SK-N-SH treated with all-trans-retinoic acid at 6 μM for 48 hours (cell line): ENCODE measurements around the gene MLKL.

Source experiments
- ATAC-seq: fragments of 200-7000 bp; cut with Tn5 transposase; 3 replicates; pipeline ENCODE4 v1.9.1; 2020; ENCODE audit warnings: mild to moderate bottlenecking, moderate library complexity
- CREB5 ChIP-seq: fragments of 250-450 bp; sonication (Bioruptor Pico); IDR thresholded peaks from 2 replicates; pipeline ENCODE4 v1.5.1; 2020; ENCODE audit warnings: low read depth, mild to moderate bottlenecking, moderate library complexity
- CSDC2 ChIP-seq: fragments of 250-450 bp; sonication (Bioruptor Pico); IDR thresholded peaks from 2 replicates; pipeline ENCODE4 v1.5.0; 2020; ENCODE audit warnings: mild to moderate bottlenecking, moderate library complexity
- CSRNP3 ChIP-seq: fragments of 250-450 bp; sonication (Bioruptor Pico); IDR thresholded peaks from 2 replicates; pipeline ENCODE4 v1.5.1; 2021; ENCODE audit warnings: mild to moderate bottlenecking, moderate library complexity
- ESRRG ChIP-seq: fragments of 250-450 bp; sonication (Bioruptor Pico); IDR thresholded peaks from 2 replicates; pipeline ENCODE4 v1.6.1; 2021; ENCODE audit warnings: mild to moderate bottlenecking
- GLIS3 ChIP-seq: fragments of 250-450 bp; sonication (Bioruptor Pico); IDR thresholded peaks from 2 replicates; pipeline ENCODE4 v1.5.0; 2020; ENCODE audit warnings: mild to moderate bottlenecking, moderate library complexity
- ISL1 ChIP-seq: fragments of 250-450 bp; sonication (Bioruptor Pico); IDR thresholded peaks from 2 replicates; pipeline ENCODE4 v2.1.2; 2022; ENCODE audit warnings: mild to moderate bottlenecking, moderate library complexity
- PATZ1 ChIP-seq: fragments of 250-450 bp; sonication (Bioruptor Pico); IDR thresholded peaks from 2 replicates; pipeline ENCODE4 v1.8.0; 2020; ENCODE audit warnings: mild to moderate bottlenecking, moderate library complexity, borderline replicate concordance
- PPARA ChIP-seq: fragments of 250-450 bp; sonication (Bioruptor Pico); IDR thresholded peaks from 2 replicates; pipeline ENCODE4 v1.5.0; 2020; ENCODE audit warnings: mild to moderate bottlenecking, borderline replicate concordance
- RARB ChIP-seq: fragments of 250-450 bp; sonication (Bioruptor Pico); IDR thresholded peaks from 2 replicates; pipeline ENCODE4 v1.8.0; 2021; ENCODE audit warnings: mild to moderate bottlenecking, moderate library complexity
- SNAI2 ChIP-seq: fragments of 250-450 bp; sonication (Bioruptor Pico); IDR thresholded peaks from 2 replicates; pipeline ENCODE4 v1.5.0; 2020; ENCODE audit warnings: mild to moderate bottlenecking, moderate library complexity
- TCF4 ChIP-seq: fragments of 250-450 bp; sonication (Bioruptor Pico); IDR thresholded peaks from 2 replicates; pipeline ENCODE4 v1.8.0; 2021; ENCODE audit warnings: mild to moderate bottlenecking, moderate library complexity, borderline replicate concordance
- TSHZ2 ChIP-seq: fragments of 250-450 bp; sonication (Bioruptor Pico); IDR thresholded peaks from 2 replicates; pipeline ENCODE4 v1.5.0; 2020; ENCODE audit warnings: mild to moderate bottlenecking, moderate library complexity
- ZC3H10 ChIP-seq: fragments of 250-450 bp; sonication (Bioruptor Pico); IDR thresholded peaks from 2 replicates; pipeline ENCODE4 v1.5.1; 2021; ENCODE audit warnings: mild to moderate bottlenecking, moderate library complexity
- ZFP30 ChIP-seq: fragments of 450-650 bp; formaldehyde crosslinking; IDR thresholded peaks from 2 replicates; pipeline ENCODE4 v1.5.0; 2022; ENCODE audit warnings: mild to moderate bottlenecking, moderate library complexity
- ZNF565 ChIP-seq: fragments of 450-650 bp; formaldehyde crosslinking; conservative IDR thresholded peaks from 2 replicates; pipeline ENCODE4 v1.5.0; 2020; ENCODE audit warnings: low read depth, mild to moderate bottlenecking, moderate library complexity
- ZNF8 ChIP-seq: fragments of 450-650 bp; formaldehyde crosslinking; IDR thresholded peaks from 2 replicates; pipeline ENCODE4 v1.5.0; 2020; ENCODE audit warnings: mild to moderate bottlenecking, moderate library complexity
- TF ChIP-seq, protein P1 (sequence below): fragments of 250-450 bp; sonication (Bioruptor Pico); IDR thresholded peaks from 2 replicates; pipeline ENCODE4 v1.8.0; 2021; ENCODE audit warnings: low read depth, mild to moderate bottlenecking, moderate library complexity, borderline replicate concordance

The MLKL gene

DNA sequence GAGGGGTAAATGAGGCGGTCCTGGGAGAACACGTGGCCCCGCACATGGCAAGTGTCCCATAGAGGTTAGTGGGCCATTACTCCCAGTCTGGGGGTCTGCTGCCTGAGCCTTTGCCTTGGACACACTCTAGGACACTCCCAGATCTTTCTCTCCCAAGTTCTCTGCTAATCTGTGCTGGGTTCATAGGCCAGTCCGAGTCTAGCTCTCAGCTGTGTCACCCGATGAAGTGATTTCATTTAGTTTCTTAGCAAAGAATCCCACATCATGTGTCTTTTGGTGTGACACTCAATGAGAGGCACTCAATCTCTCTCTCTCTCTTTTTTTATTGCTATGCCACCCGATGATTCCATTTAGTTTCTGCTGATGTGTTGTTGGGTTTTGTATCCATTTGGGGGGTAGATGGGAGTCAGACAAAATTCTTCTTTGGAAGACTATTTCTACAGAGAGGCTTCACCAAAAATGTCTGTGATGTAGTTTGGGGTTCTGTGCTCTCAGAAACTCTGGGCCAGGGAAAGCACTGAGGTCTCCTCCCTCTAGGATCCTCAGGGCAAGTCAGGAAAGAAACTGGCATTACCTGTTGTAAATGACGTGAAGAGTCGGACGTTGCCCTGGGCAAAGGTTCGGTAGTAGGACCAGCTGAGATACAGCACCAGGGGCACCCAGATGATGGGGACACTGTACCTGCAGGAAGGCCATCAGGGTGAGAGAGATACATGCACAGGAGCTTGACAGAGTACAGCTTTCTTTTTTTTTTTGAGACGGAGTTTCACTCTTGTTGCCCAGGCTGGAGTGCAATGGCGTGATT lies 25.2 kb upstream of the MLKL start:
- no peak for TF ChIP-seq CREB5 (CRISPR knock-in tag)
- no peak for TF ChIP-seq PATZ1 (CRISPR knock-in tag)
- TF ChIP-seq ESRRG (CRISPR knock-in tag) = no peak
- no peak for TF ChIP-seq TSHZ2 (CRISPR knock-in tag)
- TF ChIP-seq ZNF565 (CRISPR knock-in tag) = no peak
- TF ChIP-seq PPARA = no peak
- no peak for TF ChIP-seq GLIS3 (CRISPR knock-in tag)
- no peak for TF ChIP-seq ZC3H10 (CRISPR knock-in tag)
- TF ChIP-seq ZNF8 = no peak
- no peak for TF ChIP-seq ZFP30
- TF ChIP-seq CSRNP3 (CRISPR knock-in tag) = no peak
- TF ChIP-seq, protein P1, sequence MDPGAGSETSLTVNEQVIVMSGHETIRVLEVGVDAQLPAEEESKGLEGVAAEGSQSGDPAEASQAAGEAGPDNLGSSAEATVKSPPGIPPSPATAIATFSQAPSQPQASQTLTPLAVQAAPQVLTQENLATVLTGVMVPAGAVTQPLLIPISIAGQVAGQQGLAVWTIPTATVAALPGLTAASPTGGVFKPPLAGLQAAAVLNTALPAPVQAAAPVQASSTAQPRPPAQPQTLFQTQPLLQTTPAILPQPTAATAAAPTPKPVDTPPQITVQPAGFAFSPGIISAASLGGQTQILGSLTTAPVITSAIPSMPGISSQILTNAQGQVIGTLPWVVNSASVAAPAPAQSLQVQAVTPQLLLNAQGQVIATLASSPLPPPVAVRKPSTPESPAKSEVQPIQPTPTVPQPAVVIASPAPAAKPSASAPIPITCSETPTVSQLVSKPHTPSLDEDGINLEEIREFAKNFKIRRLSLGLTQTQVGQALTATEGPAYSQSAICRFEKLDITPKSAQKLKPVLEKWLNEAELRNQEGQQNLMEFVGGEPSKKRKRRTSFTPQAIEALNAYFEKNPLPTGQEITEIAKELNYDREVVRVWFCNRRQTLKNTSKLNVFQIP = no peak
- no peak for TF ChIP-seq SNAI2
- TF ChIP-seq, all 23 proteins: peak for 0
- ATAC-seq = no peak

DNA sequence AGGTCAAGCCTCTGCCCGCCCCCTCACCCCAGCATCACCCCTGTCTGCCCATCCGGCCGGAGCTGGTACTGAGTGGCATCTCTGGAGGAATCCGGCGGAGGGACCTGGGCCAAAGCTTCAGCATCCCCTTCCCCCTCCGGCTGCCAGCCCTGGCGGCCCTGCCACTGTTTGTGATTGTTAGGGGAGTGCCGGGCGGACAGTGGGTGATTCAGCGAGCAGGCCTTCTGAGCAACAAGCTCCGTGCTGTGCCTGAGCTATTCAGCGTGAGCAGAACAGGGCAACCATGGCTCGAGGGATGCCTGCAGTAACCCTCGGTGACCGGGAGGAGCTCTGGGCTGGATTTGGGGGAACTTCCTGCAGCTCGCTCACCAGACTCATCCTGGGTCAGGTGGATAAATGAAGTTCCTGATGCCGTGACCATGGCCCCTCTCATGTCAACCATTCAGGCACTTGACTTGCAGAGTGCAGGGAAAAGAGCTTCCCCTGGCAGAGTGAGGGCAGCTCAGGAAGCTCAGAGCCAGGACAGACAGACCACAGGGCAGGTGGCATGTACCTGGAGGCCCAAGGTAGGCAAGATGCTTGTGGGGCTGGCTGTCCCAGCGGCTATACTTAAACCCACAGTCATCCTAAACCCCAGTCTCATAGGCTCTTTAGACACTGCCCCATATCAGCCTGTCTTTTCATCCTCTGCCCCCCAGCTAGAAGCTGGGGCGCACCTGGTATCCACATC lies 24.3 kb upstream of the MLKL start:
- ATAC-seq = no peak; the same call in 2 of the 3 replicates
- TF ChIP-seq CSDC2 (no peak), TSHZ2 (CRISPR knock-in tag) (no peak), SNAI2 (no peak), TCF4 (no peak), ZNF565 (CRISPR knock-in tag) (no peak), RARB (CRISPR knock-in tag) (no peak), CSRNP3 (CRISPR knock-in tag) (no peak), PATZ1 (CRISPR knock-in tag) (no peak), ISL1 (CRISPR knock-in tag) (no peak)
